ENCODE results near the gene SLC38A3.
"Not testable (repeated sequence)": the region's sequence is repeated elsewhere in the genome, so short reads cannot be mapped to it uniquely, and the experiment has no call there.

The SLC38A3 gene

DNA sequence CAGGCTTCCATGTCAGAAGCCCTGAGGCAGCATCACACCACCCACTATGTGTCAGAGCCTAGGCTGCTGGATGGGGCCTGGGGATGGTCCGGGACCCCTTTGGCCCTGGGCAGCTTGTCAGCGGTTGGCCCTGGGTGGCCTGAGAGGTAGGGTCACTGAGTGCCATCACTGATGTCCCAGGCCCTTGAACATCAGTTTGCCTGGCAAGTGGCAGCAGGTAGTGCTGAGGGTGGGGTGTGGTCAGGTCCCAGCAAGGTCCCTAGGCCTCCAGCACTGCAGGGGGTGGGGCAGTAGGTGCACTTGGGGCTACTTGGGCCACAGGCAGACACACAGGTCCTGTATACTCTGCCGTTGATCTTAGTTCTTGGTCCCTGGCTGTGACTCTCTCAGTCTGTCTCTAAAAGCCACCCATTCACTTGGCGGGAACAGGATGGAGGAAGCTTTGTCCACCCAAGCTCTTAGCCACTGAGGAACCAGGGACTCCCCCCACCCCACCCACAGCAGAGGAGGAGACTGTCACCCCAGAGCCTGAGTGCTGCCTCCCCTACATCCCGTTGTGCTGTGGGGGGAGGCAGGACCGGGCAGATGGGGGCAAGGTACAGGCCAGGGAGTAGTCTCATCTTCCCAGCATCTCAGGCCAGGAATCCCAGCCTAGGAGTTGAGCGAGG is 36.8 kb downstream of the SLC38A3 start:
- peak overlapping the region; percentile 15; the same call in 1 of the 2 replicates for H3K27ac ChIP-seq
- TF ChIP-seq, protein P1, sequence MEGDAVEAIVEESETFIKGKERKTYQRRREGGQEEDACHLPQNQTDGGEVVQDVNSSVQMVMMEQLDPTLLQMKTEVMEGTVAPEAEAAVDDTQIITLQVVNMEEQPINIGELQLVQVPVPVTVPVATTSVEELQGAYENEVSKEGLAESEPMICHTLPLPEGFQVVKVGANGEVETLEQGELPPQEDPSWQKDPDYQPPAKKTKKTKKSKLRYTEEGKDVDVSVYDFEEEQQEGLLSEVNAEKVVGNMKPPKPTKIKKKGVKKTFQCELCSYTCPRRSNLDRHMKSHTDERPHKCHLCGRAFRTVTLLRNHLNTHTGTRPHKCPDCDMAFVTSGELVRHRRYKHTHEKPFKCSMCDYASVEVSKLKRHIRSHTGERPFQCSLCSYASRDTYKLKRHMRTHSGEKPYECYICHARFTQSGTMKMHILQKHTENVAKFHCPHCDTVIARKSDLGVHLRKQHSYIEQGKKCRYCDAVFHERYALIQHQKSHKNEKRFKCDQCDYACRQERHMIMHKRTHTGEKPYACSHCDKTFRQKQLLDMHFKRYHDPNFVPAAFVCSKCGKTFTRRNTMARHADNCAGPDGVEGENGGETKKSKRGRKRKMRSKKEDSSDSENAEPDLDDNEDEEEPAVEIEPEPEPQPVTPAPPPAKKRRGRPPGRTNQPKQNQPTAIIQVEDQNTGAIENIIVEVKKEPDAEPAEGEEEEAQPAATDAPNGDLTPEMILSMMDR (IDR thresholded peaks at IDR 0.05): no peak
- TF ChIP-seq ZFX (IDR thresholded peaks at IDR 0.05; ENCODE audit: borderline replicate concordance): no peak

DNA sequence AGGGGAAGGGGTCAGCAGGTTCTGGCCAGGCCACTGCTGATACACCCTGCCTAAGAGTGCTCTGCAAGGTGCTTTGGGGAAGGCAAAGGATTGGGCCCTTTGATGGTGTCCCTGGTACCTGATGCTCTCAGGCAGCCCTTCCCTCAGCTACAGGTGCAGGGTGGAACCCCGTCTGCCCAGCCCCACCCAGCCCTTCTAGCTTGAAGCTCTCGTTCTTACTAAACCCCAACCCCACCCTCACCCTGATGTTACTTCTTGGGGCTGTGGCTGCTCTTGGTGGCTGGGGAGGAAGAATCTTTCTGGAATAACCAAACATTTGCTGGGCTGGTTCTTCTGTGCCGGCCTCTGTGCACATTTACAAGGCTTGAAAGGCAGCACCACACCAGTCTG is 37.3 kb downstream of the SLC38A3 start:
- peak overlapping the region; percentile 15 for H3K27ac ChIP-seq
- TF ChIP-seq, protein P1 (IDR thresholded peaks at IDR 0.05): no peak
- no peak for TF ChIP-seq ZFX (IDR thresholded peaks at IDR 0.05; ENCODE audit: borderline replicate concordance)

DNA sequence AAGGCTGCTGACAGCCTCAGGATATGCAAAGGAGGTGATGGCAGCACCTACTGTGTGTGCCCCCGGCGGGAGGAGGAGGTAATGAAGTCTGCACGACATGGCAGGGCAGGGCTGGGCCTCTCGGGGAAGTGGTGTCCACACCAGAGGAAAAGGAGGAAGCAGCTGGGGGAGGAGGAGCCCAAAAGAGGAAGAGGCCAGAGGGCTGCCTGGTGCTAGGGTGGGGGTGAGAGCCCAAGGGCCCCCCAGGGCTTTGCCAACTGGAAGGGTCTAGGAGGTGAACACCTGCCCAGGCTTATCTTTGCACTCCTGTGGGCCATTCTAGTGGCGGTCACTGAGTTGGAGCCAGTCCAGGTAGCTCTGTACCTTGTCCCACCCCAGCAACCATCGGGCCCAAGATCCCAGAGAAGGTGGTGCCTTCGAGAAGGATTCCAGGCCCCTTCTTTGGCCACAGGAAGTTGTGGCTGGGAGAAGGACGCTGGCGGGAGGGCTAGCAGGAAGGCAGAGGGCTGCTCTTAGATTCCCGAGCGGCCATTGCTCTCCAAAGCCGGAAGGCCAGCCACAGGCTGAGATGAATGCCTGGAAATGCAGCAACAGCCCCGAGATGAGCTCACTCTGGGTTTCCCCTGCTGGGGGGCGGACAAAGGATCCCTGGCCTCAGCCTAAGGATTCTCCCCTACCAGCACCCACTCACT is 37.9 kb downstream of the SLC38A3 start:
- no peak for TF ChIP-seq ZFX (IDR thresholded peaks at IDR 0.05; ENCODE audit: borderline replicate concordance)
- TF ChIP-seq, protein P1 (IDR thresholded peaks at IDR 0.05): no peak
- peak overlapping the region; percentile 15; the same call in 1 of the 2 replicates for H3K27ac ChIP-seq

DNA sequence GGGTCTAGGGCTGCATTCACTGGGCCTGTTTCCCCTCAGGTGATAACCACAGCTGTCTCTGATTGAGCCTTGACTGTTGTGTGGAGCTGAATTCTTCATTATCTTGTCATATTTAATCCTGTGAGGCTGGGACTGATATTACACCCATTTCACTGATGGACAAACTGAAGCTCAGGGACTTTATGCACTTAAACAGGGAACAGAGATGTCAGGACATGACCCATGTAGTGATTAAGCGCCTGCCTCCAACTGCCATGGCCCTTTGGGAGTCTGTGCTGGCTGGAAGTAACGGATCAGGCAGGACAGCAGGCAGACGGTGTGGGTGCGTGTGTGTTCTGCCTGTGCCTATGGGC is 38.4 kb downstream of the SLC38A3 start:
- peak overlapping the region; percentile 15; the same call in 1 of the 2 replicates for H3K27ac ChIP-seq
- TF ChIP-seq ZFX (IDR thresholded peaks at IDR 0.05; ENCODE audit: borderline replicate concordance): no peak
- TF ChIP-seq, protein P1 (IDR thresholded peaks at IDR 0.05): no peak

DNA sequence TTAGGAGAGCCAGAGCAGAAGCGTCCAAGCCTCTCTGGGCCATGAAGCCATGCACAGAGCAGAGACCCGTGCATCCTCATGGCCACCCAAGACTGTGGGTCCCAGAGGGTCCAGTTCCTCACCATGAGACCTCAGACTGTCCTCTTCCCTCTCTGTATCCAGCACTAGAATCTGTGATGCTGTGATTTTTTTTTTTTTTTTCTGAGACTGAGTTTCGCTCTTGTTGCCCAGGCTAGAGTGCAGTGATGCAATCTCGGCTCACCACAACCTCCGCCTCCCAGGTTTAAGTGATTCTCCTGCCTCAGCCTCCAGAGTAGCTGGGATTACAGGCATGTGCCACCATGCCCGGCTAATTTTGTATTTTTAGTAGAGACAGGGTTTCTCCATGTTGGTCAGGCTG is 39.7 kb downstream of the SLC38A3 start:
- H3K27ac ChIP-seq: not testable (repeated sequence)

DNA sequence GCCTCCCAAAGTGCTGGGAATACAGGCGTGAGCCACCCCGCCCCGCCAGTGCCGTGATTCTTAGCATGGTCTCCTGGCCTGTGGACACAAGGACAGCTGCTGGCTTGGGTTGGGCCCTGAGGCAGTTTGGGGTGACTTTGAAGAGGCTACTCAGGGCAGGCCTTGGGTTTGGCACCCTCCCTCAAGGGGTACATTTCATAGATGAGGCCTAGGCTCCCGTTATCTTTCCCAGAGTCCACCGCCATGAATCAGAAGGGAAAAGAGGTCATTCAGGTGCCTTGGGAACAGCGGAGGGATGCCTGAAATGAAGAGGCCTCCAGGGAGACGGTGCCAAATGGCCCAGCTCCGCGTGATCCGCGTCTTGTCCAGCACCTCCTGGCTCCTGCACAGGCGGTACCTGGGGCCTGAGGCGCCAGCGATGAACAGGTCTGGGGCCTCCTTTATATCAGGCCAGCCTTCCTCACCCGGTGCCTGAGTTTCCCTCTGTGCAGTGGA is 40.2 kb downstream of the SLC38A3 start:
- no peak overlapping the region for H3K27ac ChIP-seq

DNA sequence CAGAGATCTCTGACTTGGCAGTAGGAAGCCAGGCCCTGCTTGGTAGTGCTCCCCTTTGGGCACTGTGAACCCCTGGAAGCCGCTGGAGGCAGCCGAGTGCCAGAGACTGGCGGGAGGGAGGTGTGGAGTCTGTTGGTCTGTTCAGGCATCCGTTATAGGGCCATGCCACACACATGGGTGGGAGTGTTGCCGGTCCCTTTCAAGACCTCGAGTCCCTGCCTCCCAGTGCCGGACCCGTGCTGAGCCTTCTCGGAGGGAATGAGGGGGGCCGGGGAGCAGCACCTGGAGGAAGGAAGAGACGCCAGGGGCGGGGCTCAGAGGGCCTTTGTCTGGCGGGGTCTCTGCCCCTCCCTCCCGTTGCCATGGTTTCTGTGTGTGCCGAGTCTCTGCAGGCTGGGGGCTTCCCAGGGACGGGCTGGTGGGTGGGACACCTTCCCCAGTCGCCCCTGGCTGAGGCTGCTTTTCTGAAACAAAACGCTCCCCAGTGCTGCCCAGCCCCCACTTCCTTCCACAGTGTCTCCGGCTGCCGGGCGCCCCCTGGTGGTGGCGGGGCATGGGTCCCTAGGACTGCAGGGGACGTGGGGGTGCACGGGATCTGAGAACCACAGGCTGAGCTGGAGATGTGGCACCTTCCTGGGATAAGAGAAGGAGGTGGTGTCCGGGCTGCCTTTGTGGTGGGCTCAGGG is 40.9 kb downstream of the SLC38A3 start:
- TF ChIP-seq ZFX (IDR thresholded peaks at IDR 0.05; ENCODE audit: borderline replicate concordance): no peak
- TF ChIP-seq, protein P1 (IDR thresholded peaks at IDR 0.05): peak; percentile 97
- H3K27ac ChIP-seq: no peak overlapping the region

More for the DNA sequence above, 40.2 kb downstream of the SLC38A3 start:
- TF ChIP-seq, protein P1 (IDR thresholded peaks at IDR 0.05): no peak
- no peak for TF ChIP-seq ZFX (IDR thresholded peaks at IDR 0.05; ENCODE audit: borderline replicate concordance)
